Activated effector memory CD4-positive, alpha-beta T cell treated with anti-CD3 and anti-CD28 coated beads, Interleukin-2, amount 50 U/mL, for 16 hours (primary cell): Measurements from ENCODE around the gene TFIP11.
"Not testable (repeated sequence)": the region's sequence is repeated elsewhere in the genome, so short reads cannot be mapped to it uniquely, and the experiment has no call there.

Source experiments
- DNase-seq: peaks from one replicate; pipeline ENCODE4 v3.0.0-alpha.2; 2020

The TFIP11 gene

DNA sequence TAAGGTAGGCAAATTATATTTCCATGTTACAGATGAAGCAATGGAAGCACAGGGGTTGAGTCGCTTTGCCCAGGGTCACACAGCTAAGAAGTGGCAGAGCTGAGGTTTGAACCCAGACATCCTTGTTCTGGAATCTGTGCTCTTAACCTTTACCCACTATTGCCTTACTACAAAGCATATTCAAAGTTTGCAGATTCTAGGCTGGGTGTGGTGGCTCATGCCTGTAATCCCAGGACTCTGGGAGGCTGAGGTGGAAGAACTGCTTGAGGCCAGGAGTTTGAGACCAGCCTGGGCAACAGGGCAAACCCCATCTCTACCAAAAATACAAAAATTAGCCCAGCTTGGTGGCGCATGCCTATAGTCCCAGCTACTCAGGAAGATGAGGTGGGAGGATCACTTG is 27.8 kb upstream of the TFIP11 start:
- DNase-seq, result no peak

DNA sequence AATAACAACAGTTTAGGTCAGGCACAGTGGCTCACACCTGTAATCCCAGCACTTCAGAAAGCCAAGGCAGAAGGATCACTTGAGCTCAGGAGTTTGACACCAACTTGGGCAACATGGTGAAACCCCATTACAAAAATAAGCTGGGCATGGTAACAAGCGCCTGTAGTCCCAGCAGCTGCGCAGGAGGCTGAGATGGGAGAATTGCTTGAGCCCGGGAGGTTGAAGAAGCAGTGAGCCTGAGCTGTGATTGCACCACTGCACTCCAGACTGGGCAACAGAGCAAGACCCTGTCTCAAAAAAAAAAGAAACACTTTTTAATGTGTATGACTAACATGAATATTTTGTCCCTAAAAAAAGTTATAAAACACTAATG is 24.5 kb upstream of the TFIP11 start:
- DNase-seq, result no peak

DNA sequence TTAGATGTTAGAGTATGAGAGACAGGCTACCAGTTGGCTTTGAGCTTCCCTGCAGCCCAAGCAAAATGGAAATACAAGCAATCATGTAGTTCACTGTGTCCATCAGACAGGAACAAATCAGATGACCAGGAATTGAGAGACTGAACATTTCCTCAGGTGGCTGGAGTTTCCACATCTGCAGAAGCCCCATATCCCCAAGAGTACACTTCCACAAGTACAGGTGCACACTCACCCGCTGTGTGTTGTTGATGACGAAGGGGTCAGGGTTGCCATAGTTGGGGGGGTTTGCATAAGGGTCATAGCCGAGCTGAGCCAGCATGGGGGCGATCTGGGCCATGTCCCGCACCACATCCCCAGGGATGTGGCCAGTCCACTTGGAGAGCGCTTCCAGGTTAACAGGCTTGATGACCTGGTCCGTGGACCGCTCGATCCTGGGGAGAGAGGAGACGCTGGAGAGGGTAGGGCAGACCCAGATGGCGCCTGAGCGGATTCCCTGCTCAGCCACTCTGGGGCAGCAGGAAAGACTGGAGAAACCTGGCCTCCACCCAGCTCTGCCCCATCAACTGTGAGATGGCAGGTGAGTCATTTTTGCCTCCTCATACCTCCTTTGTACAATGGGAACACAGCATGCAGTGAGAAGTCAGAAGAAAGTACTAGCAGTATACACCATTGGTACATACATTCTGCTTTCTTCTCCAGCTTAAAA is 23.9 kb upstream of the TFIP11 start:
- DNase-seq, result no peak

DNA sequence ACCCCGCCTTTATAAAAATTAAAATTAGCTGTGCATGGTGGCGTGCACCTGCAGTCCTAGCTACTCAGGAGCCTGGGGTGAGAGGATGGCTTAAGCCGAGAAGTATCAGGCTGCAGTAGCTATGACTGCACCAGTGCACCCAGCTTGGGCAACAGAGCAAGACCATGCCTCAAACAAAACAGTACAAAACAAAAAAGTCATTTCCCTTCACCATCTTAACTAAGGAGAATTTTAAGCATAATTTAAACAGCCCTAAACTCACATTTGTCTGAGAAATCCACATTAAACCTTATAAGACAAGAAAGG is 23.3 kb upstream of the TFIP11 start:
- DNase-seq, result no peak

DNA sequence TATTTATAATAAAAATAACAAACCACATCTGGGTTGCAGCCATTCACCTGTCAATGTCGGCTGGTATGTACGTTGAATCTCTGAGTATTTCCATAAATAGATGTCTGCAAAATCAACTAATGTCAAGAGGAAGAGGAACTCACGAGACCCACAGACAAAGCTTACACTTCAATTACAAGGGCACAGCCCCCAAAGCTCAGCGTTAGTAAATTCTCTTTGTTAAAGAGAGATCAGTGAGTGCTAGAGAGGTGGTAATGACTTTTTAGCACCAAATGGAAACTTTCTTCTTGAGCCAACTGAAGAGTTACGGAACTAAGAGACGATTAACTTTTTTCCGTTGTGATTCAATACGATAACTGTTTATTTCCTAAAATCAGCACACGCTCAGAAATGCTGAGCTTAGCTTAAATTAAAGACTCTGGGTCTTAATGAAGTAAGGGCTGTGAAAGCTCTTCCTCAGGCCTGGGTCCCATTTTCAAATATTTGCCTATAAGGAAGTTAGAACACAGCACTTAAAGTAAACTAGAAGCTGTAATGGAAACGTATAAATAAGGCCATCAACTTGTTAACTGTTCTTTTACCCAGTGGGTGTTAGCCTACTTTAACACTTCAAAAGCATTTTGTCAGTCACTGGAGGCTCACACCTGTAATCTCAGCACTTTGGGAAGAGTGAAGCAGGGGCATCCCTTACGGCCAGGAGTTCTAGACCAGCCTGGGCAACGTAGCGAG is 22.8 kb upstream of the TFIP11 start:
- DNase-seq, result no peak

DNA sequence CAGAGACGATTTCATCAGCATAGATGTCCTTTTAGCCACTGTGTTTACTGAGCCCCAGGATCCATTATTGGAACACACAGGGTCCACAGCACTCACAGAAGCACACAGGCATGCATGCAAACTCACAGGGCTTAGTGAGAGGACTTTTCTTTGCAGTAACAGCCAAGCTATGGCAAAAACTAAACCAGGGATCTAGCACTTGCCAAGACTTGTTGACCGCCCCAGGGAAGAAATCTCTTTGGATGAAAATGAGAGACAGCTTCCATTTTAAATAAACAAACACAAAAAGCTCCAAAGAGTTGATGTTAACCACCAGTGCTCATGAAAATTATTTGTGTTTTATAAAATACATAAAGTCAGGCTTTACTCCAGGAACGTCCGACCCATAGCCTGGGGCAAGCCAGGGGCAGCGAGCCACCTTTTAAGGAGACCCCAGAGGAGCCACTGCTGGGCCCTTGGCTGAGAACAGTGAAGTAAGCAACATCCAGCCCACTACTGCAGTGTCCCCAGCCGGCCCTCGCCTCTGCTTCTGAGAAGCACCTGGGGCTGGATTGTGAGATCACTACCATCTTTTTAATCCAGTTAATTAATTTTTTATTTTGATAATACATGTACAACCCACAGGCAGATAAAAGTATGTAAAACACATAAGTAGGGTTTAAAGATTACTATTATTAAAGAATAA is 22.0 kb upstream of the TFIP11 start:
- no peak for DNase-seq

DNA sequence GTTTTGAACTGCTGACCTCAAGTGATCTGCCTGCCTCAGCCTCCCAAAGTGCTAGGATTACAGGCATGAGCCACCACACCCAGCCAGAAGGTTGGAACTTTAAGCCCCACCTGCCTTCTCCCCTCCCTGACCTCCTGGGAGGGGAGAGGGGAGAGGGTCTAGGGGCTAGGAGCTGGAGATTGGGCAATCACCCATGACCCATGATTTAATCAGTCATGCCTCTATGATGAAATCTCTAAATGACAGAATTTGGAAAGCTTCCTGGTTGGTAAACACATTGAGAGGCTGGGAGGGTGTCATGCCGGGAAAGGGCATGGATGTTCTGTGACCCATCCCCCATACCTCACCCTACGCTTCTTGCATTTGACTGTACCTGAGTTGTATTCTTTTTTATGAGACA is 17.1 kb upstream of the TFIP11 start:
- no peak for DNase-seq

DNA sequence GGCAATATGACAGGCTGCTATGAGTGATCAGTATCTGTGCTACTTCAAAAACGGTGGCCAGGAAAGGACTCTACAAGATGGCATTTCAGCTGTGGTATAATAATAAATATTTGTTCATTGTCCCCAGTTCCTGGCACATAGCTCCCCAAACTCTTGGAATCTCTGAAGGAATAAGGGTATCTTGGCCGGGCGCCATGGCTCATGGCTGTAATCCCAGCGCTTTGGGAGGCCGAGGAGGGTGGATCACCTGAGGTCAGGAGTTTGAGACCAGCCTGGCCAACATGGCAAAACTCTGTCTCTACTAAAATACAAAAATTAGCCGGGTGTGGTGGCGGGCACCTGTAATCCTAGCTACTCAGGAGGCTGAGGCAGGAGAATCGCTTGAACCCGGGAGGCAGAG is 16.2 kb upstream of the TFIP11 start:
- DNase-seq, result not testable (repeated sequence)

DNA sequence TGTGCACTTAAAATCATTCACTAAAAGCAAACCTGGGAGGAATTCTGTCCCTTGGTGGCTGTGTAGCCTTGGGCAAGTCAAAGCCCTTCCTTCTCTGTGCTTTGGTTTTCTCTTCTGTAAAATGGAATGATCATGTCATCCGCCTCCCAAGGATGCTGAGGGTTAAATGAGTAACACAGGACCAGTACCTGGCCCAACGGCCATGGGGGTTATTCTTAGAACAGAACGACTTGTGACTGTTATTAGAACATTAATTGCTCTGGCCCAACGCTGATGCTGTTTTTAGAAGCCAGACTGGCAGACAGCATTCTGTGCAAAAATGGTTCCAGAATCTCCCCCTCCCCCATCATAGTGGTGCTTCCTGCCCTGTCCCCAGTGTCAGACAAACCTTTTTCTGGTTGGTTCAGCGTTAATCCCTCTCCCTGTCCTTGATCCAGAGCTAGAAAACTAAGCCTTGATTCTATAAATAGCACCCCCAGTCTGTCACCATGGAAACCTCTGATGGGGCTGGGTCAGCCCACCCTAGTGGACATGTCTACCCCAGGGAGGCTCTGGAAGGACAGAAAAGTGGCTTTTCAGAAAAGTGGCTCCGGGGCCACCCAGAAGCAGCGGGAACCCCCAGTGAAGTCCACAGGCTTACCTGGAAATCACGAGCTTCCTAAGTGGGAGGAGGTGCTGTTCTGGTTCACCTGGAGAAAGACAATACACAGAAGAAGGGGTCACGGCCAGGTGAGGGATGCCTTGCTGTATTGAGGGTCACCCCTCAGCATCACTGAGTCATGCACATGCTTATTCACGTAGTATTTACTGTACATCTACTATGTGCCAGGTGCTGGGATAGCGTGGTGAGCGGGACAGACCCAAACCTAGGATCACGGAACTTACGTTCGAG is 15.5 kb upstream of the TFIP11 start:
- no peak for DNase-seq

DNA sequence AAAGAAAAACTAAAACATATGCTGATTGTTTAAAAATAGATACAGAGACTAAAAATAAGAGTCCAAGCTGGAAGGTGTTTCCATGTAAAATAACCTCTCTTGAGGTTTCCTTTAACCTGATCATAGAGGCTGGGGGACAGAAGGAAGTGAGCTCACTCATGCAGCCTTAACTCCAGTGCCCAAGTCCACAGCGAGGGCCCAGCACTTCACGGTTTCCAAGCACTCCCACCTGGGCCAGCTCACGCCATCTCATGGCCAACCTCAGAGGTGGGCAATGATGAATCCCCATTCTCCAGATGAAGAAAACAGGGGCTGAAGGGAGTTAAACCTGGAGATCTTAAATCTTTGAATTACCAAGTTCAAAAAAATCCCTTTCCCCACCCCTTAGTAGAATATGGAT is 14.9 kb upstream of the TFIP11 start:
- DNase-seq, result no peak

DNA sequence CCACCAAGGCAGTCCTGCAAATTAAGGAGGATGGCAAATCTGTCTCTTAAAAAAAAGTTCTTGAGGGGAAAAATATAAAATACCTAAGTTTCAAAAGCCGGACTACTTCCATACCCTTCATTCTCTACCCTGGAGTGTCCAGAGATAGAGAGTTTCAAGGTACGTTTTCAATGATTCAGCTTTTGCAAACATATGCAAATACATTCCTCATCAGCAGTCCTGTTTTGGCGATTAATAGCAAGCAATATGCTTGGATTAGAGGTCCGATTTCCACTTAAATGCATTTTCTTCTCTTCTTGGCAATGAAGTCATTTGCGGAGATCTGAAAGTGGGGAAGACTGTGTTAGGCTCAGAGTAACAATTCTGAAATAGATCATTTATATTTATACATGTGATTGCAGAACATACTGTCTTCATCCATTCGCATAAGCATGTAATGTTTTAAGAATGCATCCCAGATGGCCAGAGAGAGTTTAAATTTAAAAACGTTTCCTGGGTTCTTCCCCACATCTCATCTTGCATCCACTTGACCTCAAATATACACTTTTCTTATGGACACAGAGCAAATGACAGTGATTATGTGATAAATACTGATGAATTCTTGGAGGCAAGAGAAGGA is 13.8 kb upstream of the TFIP11 start:
- no peak for DNase-seq

DNA sequence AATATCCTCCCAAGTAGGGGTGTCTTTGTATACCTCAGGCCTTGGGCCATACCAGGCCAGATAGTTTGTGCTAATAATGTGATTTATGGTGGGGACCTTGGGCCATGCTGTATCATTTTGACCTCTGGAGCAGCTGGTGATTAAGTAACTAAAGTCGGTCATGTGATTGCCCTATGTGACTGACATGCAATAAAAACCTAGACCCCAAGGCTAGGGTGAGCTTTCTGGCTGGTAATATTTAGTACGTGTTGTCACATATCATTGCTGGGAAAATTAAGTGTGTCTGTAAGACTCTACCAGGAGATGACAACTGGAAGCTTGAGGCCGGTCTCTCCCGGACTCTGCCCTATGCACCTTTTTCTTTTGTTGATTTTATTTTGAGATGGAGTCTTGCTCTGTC is 12.6 kb upstream of the TFIP11 start:
- no peak for DNase-seq

DNA sequence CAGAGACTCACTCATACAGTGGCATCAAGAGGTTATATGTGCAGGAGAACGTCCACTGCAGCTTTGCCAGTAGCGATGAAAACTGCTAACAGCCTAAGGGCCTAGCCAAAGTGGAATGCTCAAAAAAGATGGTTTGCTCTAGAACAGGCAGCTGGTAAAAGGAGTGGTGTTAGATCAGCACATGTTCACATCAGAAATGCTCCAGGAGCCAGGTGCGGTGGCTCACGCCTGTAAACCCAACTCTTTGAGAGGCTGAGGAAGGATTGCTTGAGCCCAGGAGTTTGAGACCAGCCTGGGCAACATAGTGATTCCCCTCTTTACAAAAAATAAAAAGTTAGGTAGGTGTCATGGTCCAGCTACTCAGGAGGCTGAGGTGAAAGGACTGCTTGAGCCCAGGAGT is 10.3 kb upstream of the TFIP11 start:
- no peak for DNase-seq

DNA sequence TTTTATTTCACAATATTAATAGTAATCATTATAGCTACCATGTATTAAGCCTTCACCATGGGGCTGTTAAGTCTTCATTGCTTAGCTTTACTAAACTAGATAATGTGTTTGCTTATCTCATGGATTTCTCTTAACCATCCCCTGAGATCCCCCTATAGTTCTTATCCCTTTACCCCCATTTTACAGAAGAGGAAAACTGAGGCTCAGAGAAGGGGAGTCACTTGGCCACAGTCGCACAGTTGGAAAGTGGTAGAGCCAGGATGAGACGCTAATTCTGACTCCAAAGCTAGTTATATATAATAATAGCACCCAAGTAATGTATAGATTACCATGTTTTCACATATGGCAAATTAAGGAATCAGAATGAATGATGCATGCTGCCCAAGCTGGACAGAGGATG is 9.7 kb upstream of the TFIP11 start:
- no peak for DNase-seq

DNA sequence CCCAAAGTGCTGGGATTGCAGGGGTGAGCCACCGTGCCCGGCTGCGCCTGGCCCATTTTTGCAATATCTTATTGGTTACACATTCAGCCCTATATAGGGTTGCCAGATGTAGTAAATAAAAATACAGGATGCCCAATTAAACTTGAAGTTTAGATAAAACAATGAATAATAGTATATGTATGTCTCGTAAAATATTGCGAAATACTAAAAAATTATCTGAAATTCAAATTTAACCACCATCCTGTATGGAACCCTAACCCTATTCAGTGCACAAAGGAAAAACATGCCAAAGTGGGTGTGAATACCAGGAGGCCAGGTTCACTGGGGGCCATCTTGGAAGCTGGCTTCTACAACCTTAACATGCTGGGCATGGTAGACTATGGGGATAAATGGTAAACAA is 5.2 kb upstream of the TFIP11 start:
- no peak for DNase-seq

DNA sequence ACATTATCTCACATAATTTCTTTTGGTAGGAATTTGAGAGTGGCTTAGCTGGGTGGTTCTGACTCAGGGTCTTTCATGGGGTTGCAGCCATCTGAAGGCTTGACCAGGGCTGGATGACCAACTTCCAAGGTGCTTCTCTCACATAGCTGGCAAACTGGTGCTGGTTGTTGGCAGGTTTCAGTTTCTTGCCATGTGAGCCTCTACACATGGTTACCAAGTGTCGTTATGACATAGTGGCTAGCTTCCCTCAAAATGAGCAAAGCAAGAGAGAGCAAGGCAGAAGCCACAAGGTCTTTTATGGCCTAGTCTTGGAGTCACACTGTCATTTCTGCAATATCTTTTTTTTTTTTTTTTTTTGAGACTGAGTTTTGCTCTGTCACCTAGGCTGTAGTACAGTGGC is 4.2 kb upstream of the TFIP11 start:
- no peak for DNase-seq

DNA sequence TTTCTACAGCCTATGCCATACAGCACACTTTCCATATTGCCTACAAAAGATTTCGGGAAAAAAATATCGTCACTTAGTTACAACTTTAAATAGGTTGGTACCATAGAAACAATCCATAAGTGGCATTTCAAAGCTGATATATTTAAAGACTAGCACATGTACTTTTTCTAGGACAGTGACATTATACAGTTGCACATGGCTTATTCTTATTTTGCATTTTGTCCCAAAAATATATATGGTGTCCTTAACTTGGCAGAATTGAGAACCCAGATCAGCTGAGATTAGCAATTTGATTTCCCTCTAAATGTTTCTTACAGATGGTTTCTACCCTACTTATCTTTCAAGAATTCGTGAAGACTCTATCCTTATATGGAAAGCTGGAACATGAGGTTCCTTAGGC is 3.7 kb upstream of the TFIP11 start:
- DNase-seq, result no peak

DNA sequence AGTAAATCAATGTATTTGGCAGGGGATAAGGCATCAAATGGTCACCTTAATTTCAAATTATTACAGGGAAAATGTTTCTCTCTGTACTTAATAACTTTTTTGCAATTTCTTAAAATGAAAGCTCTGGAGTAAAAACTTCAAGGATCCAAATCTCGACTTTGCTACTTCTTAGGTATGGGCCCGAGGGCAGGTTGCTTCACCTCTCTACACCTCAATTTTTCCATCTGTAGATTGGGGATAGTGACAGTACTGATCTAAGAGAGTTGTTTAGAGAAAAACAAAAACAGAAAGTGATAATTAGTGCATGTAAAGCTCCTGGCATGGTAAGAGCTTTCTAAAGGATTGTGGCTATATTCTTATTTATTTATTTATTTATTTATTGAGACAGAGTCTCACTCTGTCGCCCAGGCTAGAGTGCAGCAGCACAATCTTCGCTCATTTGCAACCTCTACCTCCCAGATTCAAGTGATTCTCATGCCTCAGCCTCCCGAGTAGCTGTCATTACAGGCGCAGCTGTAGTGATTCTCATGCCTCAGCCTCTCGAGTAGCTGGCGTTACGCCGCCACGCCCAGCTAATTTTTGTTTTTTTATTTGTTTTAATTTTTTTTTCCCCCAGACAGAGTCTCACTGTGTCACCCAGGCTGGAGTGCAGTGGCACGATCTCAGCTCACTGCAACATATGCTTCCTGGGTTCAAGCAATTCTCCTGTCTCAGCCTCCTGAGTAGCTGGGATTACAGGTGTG is 2.3 kb upstream of the TFIP11 start:
- DNase-seq, result no peak

DNA sequence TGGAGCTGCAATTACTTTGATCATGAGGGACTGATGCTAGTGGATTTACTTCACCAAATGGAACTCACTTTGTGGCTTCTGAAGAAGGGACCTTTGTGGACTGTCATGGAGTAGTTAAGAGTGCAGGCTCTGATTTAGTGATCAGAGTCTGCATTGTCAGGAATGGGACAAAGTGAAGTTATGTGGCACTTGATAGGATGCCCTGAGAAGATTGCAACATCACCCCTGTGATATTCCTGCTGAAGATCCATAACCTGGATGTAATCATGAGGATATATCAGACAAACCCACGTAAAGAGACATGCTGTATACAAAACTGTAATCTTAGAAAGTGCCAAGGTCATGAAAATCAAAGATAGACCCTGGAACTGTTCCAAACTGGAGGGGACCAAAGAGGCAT is 1.6 kb upstream of the TFIP11 start:
- DNase-seq, result no peak

DNA sequence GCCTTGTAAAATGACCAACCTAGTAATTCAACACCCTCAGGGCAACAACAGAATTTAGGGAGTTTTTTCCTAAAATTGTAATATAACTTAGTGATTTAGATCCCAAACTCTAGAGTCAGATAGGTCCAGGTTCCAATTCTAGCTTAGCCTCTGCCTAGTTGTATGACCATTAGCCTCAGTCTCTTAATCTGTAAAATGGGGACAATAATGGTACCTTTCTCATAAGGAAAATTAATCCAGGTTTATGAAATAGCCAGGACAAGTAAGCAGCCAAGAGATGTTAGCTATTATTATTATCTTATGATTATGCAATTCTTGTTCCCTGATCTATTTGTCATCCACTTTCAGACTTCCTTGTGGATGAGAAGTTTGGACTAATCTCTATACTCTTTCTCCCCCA is 4.1 kb downstream of the TFIP11 start:
- DNase-seq, result no peak

DNA sequence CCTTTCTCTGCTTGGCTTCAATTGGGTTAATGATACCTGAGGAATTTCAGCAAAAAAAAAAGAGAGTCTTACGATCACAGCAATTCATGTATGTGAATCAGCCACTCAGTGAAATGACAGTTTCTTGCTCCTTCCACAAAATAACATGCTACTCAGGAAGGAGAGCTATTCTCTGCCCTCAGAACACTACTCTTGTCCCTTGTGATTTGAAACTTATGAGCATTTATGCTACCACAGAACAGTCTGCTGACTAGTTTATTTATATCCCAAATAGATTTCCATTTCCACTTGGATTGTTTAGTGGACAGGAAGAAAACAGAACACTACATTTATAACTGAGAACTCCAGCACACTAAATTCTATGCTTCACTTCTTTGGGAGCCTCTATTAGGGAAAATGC is 8.5 kb downstream of the TFIP11 start:
- no peak for DNase-seq
